Measurements from ENCODE around the gene FEZF1.

DNA sequence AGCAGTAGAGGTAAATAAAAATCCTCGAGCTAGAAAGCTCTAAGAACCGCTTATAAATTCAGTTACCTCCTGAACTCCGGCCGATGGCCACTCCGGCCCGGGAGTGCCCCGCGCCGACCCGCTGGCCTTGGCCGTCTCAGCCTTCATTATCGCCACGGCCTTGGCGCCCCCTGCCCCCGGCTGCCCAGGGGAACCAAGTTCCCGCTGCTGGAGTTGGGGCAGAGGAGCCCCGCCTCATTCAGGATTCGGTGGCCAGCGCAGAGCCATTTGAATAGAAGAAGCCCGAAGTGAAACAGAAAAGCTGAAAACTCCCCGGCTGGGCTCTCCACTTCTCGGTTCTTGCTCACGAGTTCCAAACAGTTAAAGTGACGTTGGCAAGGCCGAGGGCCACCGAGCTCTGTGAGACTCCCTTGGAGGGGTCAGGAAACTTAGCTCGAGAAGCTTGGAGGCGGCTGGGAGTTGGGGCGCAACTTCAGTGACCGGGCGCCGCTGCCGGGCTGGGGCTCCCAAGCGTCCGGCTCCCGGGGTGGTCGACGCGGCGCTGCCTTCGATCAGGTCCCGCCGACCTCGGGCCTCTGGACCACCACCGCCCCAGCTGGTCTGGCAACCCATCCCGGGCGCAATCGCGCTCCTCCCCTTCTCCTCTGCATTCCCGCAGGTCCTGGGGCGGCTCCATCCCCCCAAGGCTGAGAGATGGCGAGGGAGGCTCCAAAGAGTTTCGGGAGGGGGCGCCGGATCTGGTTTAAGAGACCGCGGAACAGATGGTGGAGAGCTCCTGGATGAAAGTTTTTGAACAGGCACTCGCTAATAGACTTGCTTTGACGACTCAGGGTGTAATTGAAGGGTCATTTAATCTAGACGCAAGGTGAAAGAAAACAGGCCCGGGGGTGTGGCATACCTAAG, 5.8 kb upstream of the FEZF1 start:
- no peak for TF ChIP-seq POLR2A (IDR thresholded peaks at IDR 0.05; ENCODE audit: extremely low read depth, insufficient read length)
- TF ChIP-seq, protein P1, sequence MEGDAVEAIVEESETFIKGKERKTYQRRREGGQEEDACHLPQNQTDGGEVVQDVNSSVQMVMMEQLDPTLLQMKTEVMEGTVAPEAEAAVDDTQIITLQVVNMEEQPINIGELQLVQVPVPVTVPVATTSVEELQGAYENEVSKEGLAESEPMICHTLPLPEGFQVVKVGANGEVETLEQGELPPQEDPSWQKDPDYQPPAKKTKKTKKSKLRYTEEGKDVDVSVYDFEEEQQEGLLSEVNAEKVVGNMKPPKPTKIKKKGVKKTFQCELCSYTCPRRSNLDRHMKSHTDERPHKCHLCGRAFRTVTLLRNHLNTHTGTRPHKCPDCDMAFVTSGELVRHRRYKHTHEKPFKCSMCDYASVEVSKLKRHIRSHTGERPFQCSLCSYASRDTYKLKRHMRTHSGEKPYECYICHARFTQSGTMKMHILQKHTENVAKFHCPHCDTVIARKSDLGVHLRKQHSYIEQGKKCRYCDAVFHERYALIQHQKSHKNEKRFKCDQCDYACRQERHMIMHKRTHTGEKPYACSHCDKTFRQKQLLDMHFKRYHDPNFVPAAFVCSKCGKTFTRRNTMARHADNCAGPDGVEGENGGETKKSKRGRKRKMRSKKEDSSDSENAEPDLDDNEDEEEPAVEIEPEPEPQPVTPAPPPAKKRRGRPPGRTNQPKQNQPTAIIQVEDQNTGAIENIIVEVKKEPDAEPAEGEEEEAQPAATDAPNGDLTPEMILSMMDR (IDR thresholded peaks at IDR 0.05; ENCODE audit: low read depth, low read length) = no peak
- TF ChIP-seq MYC (IDR thresholded peaks at IDR 0.05; ENCODE audit: low read depth, low read length) = no peak
